GM10248 (cell line): ENCODE measurements around the gene CD63.

Source experiments
- CTCF ChIA-PET: fragments of 300-600 bp; sonication (Branson Sonifier 250); formaldehyde crosslinking; extraction: SDS; loops from one replicate; lab custom pipeline; 2021; ENCODE audit warnings: antibody characterized with exemption; lab: Yijun Ruan, JAX
- POLR2A ChIA-PET: fragments of 350-650 bp; sonication (Branson Sonifier 250); formaldehyde crosslinking; extraction: SDS; loops from one replicate; lab custom pipeline; 2020; ENCODE audit warnings: antibody characterized with exemption; lab: Yijun Ruan, JAX
- DNase-seq: peaks from one replicate; pipeline ENCODE4 v3.0.0; 2012; ENCODE audit errors: extremely low spot score
- TF ChIP-seq, protein P1 (sequence below): IDR thresholded peaks from 2 replicates; pipeline ENCODE4 v1.5.1; 2012; ENCODE audit warnings: mild to moderate bottlenecking, low read depth; ENCODE audit errors: extremely low read depth, missing control alignments, control extremely low read depth

Gene CD63

DNA sequence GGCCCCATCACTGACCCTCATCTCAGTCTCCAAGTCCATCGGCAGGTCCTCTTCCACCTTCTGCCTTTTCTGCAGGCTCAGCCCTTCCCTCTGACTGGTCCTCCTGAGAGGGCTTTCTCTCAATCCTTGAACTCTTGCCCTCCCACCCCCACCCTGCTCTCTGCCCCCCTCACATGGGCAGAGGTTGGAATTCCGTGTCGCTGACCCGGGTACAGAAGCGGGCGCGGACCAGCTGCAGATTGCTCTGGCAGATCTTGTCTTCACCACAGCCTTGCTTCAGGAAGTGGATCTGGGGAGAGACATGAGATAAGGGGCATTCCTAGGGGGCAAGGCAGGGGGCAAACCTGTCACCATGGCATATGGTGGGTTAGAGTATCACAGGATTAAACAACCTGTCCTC is 33.5 kb downstream of the CD63 start:
- TF ChIP-seq, protein P1, sequence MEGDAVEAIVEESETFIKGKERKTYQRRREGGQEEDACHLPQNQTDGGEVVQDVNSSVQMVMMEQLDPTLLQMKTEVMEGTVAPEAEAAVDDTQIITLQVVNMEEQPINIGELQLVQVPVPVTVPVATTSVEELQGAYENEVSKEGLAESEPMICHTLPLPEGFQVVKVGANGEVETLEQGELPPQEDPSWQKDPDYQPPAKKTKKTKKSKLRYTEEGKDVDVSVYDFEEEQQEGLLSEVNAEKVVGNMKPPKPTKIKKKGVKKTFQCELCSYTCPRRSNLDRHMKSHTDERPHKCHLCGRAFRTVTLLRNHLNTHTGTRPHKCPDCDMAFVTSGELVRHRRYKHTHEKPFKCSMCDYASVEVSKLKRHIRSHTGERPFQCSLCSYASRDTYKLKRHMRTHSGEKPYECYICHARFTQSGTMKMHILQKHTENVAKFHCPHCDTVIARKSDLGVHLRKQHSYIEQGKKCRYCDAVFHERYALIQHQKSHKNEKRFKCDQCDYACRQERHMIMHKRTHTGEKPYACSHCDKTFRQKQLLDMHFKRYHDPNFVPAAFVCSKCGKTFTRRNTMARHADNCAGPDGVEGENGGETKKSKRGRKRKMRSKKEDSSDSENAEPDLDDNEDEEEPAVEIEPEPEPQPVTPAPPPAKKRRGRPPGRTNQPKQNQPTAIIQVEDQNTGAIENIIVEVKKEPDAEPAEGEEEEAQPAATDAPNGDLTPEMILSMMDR, result no peak
- POLR2A ChIA-PET, result no interaction called here
- CTCF ChIA-PET, result interaction anchor here (1.3 to 3.1 kb wide), 2 partner anchors 10 to 39 kb away, joined by 6 to 17 read pairs; no protein-coding TSS in a partner anchor
- DNase-seq, result no peak

DNA sequence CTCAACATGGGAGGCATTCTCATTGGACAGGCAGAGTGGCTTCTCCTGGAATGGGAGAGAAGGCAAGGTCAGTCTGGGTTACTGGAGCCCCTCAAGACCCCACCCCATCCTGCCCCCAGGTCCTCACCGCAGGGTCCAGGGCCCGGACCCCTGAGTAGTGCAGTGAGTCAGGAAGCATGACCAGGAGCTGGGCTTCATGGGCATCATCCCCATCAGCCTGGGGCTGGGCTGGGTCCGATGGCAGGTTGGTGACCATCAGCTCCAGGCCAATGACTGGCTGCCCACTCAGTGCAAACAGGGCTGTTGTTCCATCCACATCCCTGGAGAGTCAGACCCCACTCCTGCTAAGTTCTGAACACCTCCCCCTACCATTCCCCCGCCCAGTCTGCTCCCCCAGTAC is 34.2 kb downstream of the CD63 start:
- POLR2A ChIA-PET, result no interaction called here
- CTCF ChIA-PET, result interaction anchor here (3.1 kb wide), 1 partner anchor 11 kb away, joined by 17 read pairs; no protein-coding TSS in a partner anchor
- DNase-seq, result no peak
- TF ChIP-seq, protein P1, result no peak

DNA sequence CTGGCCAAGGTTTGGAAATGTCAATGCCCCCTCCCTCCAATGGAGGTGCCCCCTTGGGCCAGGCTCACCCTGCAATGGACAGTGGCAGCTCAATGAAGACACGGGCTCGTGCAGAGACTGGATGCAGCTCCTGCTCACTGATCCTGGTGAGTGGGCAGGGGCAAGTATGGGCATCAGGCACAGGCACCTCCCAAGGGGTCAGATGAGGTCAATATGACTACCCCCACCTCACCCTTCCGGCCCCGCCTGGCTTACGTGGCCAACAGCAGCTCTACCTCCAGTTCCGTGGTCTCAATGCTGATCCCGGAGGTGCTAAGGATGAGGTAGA is 34.7 kb downstream of the CD63 start:
- POLR2A ChIA-PET, result no interaction called here
- DNase-seq, result no peak
- CTCF ChIA-PET, result interaction anchor here (1.2 kb wide), 1 partner anchor 17 kb away, joined by 3 read pairs; no protein-coding TSS in a partner anchor
- TF ChIP-seq, protein P1, result no peak

DNA sequence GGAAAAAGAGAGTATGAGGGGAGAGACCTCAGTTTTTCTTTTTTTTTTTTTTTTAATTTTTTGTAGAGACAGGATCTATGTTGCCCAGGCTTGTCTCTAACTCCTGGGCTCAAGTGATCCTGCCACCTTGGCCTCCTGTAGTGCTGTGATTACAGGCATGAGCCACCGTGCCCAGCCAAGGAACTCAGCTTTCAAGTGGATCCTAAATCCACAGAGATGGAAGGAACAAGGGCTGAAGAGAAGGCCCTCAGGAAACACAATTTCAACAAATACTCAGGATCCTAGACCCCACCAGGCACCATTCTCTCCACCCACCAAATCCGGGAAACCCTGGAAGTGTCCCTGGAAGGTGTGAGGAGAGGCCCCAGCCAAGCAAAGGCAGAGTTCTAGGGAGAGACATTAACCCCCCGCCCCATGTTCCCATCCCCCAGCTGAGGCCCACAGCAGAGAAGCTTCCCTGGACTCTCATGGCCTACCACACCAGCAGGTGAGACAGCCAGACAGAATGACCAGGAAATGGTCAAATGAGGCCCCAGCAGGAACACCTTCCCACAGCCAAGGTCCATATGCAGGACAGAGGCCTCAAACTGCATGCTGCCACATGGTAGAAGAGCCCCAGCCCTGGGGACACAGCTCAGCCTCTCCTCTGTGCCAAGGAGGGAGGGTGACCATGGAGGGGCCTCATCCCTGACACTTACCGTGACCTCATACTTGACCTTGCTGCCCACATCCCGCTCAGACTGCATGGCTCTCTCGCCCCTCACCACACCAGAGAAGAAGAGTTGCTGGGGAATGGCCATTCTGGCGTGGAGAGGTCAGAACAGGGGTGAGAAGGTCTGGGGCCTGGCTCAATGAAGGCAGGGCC is 35.3 kb downstream of the CD63 start:
- TF ChIP-seq, protein P1, result no peak
- POLR2A ChIA-PET, result no interaction called here
- CTCF ChIA-PET, result interaction anchor here (1.2 kb wide), 1 partner anchor 16 kb away, joined by 3 read pairs; no protein-coding TSS in a partner anchor
- DNase-seq, result no peak

DNA sequence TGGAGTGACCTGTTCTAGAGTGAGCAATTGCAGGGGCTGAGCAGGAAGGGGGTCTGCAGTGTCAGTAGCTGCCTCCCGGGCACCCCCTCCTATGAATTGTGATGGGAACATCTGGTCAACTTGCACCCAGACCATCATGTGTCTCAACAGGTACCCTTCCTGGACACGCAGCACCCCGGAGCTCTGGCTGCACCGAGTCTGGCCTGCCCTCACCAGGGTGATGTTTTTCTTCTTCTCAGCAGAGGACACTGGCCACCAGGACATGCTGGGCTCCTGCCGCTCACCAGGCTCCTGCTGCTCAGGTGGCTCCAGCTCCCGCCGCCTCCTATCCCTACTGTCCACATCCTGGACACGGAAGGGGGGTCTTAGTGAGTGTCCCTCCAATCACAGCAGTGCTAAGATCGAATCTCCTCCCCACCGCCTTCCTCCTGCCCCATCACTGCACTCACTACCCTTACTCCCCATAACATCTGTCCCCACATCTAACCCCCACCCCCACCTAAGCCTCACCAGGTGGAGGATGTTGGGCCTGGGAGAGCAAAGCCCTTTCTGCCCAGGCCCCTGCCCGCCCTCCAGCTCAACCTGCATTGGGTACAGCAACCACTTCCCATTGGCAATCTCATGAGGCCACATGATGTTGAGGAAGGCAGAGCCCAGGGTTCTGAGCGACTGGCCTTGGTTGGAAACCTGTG is 36.0 kb downstream of the CD63 start:
- TF ChIP-seq, protein P1, result no peak
- ChIA-PET POLR2A (no interaction called here), CTCF (interaction anchor here (1.8 kb wide), 1 partner anchor 21 kb away, joined by 4 read pairs; no protein-coding TSS in a partner anchor)
- no peak for DNase-seq
